ENCODE measurements around the gene NR5A2. TPM values are rescaled to one million over a fixed set of nuclear protein-coding genes. Genes with fewer than 3 reads are reported as not detected.

The NR5A2 gene
- total RNA-seq, 2 donors from 2014 or later: 0.44 to 0.63 TPM

DNA sequence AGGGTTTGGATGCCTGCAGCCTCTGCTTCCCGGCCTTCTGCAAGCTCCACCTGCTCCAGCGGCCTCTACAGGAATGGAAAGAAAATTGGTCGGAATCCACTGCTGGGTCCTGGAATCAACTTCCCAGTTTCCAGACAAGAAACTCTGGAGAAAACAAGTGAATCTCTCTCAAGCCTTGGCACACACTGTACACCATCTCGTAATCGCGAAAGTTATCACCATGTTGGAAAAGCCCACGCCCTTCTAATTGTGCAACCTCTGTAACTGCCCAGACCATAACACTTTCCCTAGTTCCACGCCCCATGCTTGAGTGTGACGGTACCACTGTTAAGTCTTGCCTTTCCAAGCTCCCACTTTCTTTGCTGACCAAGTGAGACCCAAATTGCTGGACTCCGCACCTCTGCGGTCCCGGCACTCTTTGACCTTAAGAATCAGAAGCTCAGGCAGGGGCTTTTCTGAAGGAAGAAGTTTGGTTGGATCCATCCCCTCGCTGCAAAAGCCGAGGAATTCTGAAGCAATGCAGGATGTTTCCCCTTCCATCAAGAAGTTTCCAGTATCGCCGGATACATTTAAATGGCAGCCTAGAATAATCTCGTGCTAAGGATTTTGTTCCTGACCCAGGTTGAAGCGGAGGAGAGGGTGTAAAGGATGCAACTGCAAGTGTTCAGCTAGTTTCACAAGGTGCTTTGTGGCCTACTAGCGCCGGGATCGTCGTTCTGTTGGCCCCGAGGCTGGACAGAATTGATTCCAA lies 6.2 kb downstream of the NR5A2 start:
- Histone ChIP-seq H3K36me3 (no peaks in the 10 kb centered on the region), H3K4me1 (peaks cover 0 to 28% of the 10 kb centered on the region in 2 donors), H3K27me3 (peaks cover 33 to 46% of the 10 kb centered on the region in 2 donors), H3K27ac (no peak overlapping the region), H3K4me3 (no peak overlapping the region), H3K9me3 (no peaks in the 10 kb centered on the region)
- DNase-seq (ENCODE audit: low spot score): no peak
- TF ChIP-seq CTCF (IDR thresholded peaks at IDR 0.05): no peak

GRCh38 chr1:200034262-200034557 lies 6.7 kb downstream of the NR5A2 start:
- no peak for DNase-seq (ENCODE audit: low spot score)
- H3K27me3 ChIP-seq: peaks cover 35 to 45% of the 10 kb centered on the region in 2 donors
- no peak overlapping the region for H3K27ac ChIP-seq
- TF ChIP-seq CTCF (IDR thresholded peaks at IDR 0.05): no peak
- H3K9me3 ChIP-seq: no peaks in the 10 kb centered on the region
- H3K4me3 ChIP-seq: no peak overlapping the region
- H3K36me3 ChIP-seq: no peaks in the 10 kb centered on the region
- H3K4me1 ChIP-seq: peaks cover 0 to 32% of the 10 kb centered on the region in 2 donors

GRCh38 chr1:200034761-200035396 lies 7.4 kb downstream of the NR5A2 start:
- DNase-seq (ENCODE audit: low spot score): no peak
- Histone ChIP-seq H3K27me3 (peaks cover 35 to 40% of the 10 kb centered on the region in 2 donors), H3K4me3 (peak overlapping the region in 1 of 2 donors; percentile 20), H3K36me3 (no peaks in the 10 kb centered on the region), H3K4me1 (peaks cover 0 to 32% of the 10 kb centered on the region in 2 donors), H3K27ac (no peak overlapping the region), H3K9me3 (no peaks in the 10 kb centered on the region)
- no peak for TF ChIP-seq CTCF (IDR thresholded peaks at IDR 0.05)

- H3K36me3 ChIP-seq: no peaks in the 10 kb centered on the region
- peaks cover 0 to 38% of the 10 kb centered on the region in 2 donors for H3K4me1 ChIP-seq
- H3K27ac ChIP-seq: no peak overlapping the region
- no peak for TF ChIP-seq CTCF (IDR thresholded peaks at IDR 0.05)
- no peaks in the 10 kb centered on the region for H3K9me3 ChIP-seq
- DNase-seq (ENCODE audit: low spot score): no peak
- H3K4me3 ChIP-seq: peak overlapping the region in 1 of 2 donors; percentile 20
- peaks cover 35 to 43% of the 10 kb centered on the region in 2 donors for H3K27me3 ChIP-seq
These were observed 8.0 kb downstream of the NR5A2 start for GRCh38 chr1:200035397-200035955.

GRCh38 chr1:200035956-200036618 lies 8.6 kb downstream of the NR5A2 start:
- Histone ChIP-seq H3K4me1 (peaks cover 0 to 44% of the 10 kb centered on the region in 2 donors), H3K4me3 (no peak overlapping the region), H3K27me3 (peaks cover 37 to 49% of the 10 kb centered on the region in 2 donors), H3K36me3 (no peaks in the 10 kb centered on the region), H3K9me3 (no peaks in the 10 kb centered on the region), H3K27ac (no peak overlapping the region)
- TF ChIP-seq CTCF (IDR thresholded peaks at IDR 0.05): no peak
- DNase-seq (ENCODE audit: low spot score): no peak
